Body of pancreas (tissue), 4 donors: ENCODE results near the gene EBF4. TPM values are rescaled to one million over a fixed set of nuclear protein-coding genes. Genes with fewer than 3 reads are reported as not detected.

ENCODE experiments used
- ATAC-seq: fragments of 150-250 bp; one replicate; pipeline ENCODE4 v1.9.1; 2016
- DNase-seq, 4 donors: peaks; one replicate each; pipeline ENCODE4 v3.0.0-alpha.2; 2019
- H3K27ac ChIP-seq, 4 donors: fragments of 200-600 bp; sonication (generic); 1 replicate in 3 of 4; 2 replicates in 1 of 4; pipeline versions ENCODE4 v1.5.1 to v1.6.1; 2016 to 2019; ENCODE audit warnings: mild to moderate bottlenecking in 1 of 4, mixed read lengths in 1 of 4, moderate library complexity in 1 of 4
- H3K27me3 ChIP-seq, 2 donors: fragments of 200-600 bp; sonication (generic); one replicate each; pipeline ENCODE4 v1.6.0; 2016; ENCODE audit warnings: mild to moderate bottlenecking in 1 of 2
- H3K36me3 ChIP-seq, 2 donors: fragments of 200-600 bp; sonication (generic); replicated peaks in 1 of 2; 2 replicates each; pipeline ENCODE4 v1.5.1; 2016; ENCODE audit warnings: low read depth in 2 of 2; ENCODE audit not compliant: insufficient read depth in 1 of 2
- H3K4me1 ChIP-seq: fragments of 200-600 bp; sonication (generic); one replicate; pipeline ENCODE4 v1.6.0; 2016
- H3K4me3 ChIP-seq, 2 donors: fragments of 200-600 bp; sonication (generic); 1 replicate in 1 of 2; 2 replicates in 1 of 2; pipeline ENCODE4 v1.5.1; 2016 to 2019
- H3K9me3 ChIP-seq, 3 donors: fragments of 200-600 bp; sonication (generic); 1 replicate in 2 of 3; 2 replicates in 1 of 3; pipeline ENCODE4 v1.5.1; 2016
- CTCF ChIP-seq, 7 experiments: fragments of 450-650 bp in 4 of 7; fragments of 200-600 bp in 3 of 7; sonication (generic) in 3 of 7; IDR thresholded peaks; one replicate each; pipeline ENCODE4 v1.5.1; 2016 to 2019; ENCODE audit warnings: antibody characterized with exemption in 7 of 7
- POLR2A ChIP-seq, 3 donors: fragments of 450-650 bp; IDR thresholded peaks; one replicate each; pipeline ENCODE4 v1.6.1; 2016; ENCODE audit warnings: antibody characterized with exemption in 3 of 3, mild to moderate bottlenecking in 2 of 3
- WGBS, 2 donors: methylation state at CpG; one replicate each; pipeline ENCODE4 v1.1.5; 2017; 5-methylcytosine and 5-hydroxymethylcytosine counted together
- intact Hi-C: fragments of 100-400 bp; cut with DNase I; formaldehyde crosslinking; loops from one replicate; pipeline ENCODE4 v1.15.1; 2023
- total RNA-seq, 2 donors: library from RNA; depleted of rRNA; stranded (reverse); fragments of >200 nt; gene quantifications; one replicate each; pipeline ENCODE4 v1.1.0, GENCODE V29; 2016

The EBF4 gene
- total RNA-seq, 2 donors from 2014 or later = 9.6 to 13.0 TPM

- TF ChIP-seq CTCF (IDR thresholded peaks at IDR 0.05) = no peak
- no peak for TF ChIP-seq POLR2A (IDR thresholded peaks at IDR 0.05)
- peaks cover 14% of the 10 kb centered on the region for H3K4me1 ChIP-seq
- H3K27ac ChIP-seq = peak overlapping the region in 3 of 4 donors; percentile 72 to 90 (median 83)
- H3K36me3 ChIP-seq = peaks cover 0 to 13% of the 10 kb centered on the region in 2 donors
- DNase-seq (no peak), ATAC-seq (no peak)
- no peaks in the 10 kb centered on the region for H3K9me3 ChIP-seq
- intact Hi-C loops = no loop called here
- no peaks in the 10 kb centered on the region for H3K27me3 ChIP-seq
- 1 to 4% methylated on average over 12 to 13 of the region's 13 CpGs for WGBS, 2 donors
- H3K4me3 ChIP-seq = peak overlapping the region; percentile 73 to 85
Observed at GRCh38 chr20:2663364-2663886, 29.2 kb upstream of the EBF4 start.

GRCh38 chr20:2663887-2664719, 28.5 kb upstream of the EBF4 start, which contains the start of gene IDH3B:
Gene IDH3B (minus strand): TSS chr20:2664216. CDS start chr20:2664188, 28 bp downstream.
- TF ChIP-seq CTCF (IDR thresholded peaks at IDR 0.05) = no peak
- peak; percentile 26 to 88 (median 88) for TF ChIP-seq POLR2A (IDR thresholded peaks at IDR 0.05)

GRCh38 chr20:2671977-2672376, 20.6 kb upstream of the EBF4 start:
- intact Hi-C loops = no loop called here

More at GRCh38 chr20:2663887-2664719, 28.5 kb upstream of the EBF4 start, which contains the start of gene IDH3B:
- Histone ChIP-seq H3K4me1 (peaks cover 14% of the 10 kb centered on the region), H3K27ac (peak within 1 kb of the TSS; percentile 72 to 90 (median 79)), H3K27me3 (no peaks in the 10 kb centered on the region), H3K36me3 (peaks cover 0 to 10% of the 10 kb centered on the region in 2 donors), H3K9me3 (no peaks in the 10 kb centered on the region), H3K4me3 (peak within 1 kb of the TSS; percentile 73 to 85)
- 5 to 8% methylated on average over 36 to 49 of the region's 49 CpGs for WGBS, 2 donors
- DNase-seq = peak; percentile 89 to 94 (median 92)
- intact Hi-C loops = no loop called here
- ATAC-seq = peak; percentile 99

GRCh38 chr20:2672446-2672845, 20.1 kb upstream of the EBF4 start:
- no peaks in the 10 kb centered on the region for H3K9me3 ChIP-seq
- no peaks in the 10 kb centered on the region for H3K4me1 ChIP-seq
- no peak for ATAC-seq
- WGBS, 2 donors = 43 to 49% methylated on average over 3 of the region's 3 CpGs
- no peak for DNase-seq
- intact Hi-C loops = no loop called here
- H3K36me3 ChIP-seq = no peaks in the 10 kb centered on the region
- no peak overlapping the region for H3K27ac ChIP-seq
- no peaks in the 10 kb centered on the region for H3K27me3 ChIP-seq
- no peak overlapping the region for H3K4me3 ChIP-seq
- TF ChIP-seq POLR2A (IDR thresholded peaks at IDR 0.05) (no peak), CTCF (IDR thresholded peaks at IDR 0.05) (no peak)

More at GRCh38 chr20:2671977-2672376, 20.6 kb upstream of the EBF4 start:
- Histone ChIP-seq H3K9me3 (no peaks in the 10 kb centered on the region), H3K27ac (no peak overlapping the region), H3K36me3 (no peaks in the 10 kb centered on the region), H3K27me3 (no peaks in the 10 kb centered on the region), H3K4me1 (no peaks in the 10 kb centered on the region), H3K4me3 (no peak overlapping the region)
- DNase-seq (no peak), ATAC-seq (no peak)
- WGBS, 2 donors = 13 to 16% methylated on average over 4 of the region's 4 CpGs
- TF ChIP-seq CTCF (IDR thresholded peaks at IDR 0.05) (no peak), POLR2A (IDR thresholded peaks at IDR 0.05) (no peak)
